Medulla oblongata (tissue), 1 donor: ENCODE measurements around the gene KIF3B.
A peak's percentile ranks its signal among the peaks of the same experiment; 100 is the strongest.
"Not testable (repeated sequence)": the region's sequence is repeated elsewhere in the genome, so short reads cannot be mapped to it uniquely, and the experiment has no call there.

Source experiments
- DNase-seq: peaks from one replicate; pipeline ENCODE4 v3.0.0-alpha.2; 2015; ENCODE audit errors: extremely low spot score

KIF3B gene

DNA sequence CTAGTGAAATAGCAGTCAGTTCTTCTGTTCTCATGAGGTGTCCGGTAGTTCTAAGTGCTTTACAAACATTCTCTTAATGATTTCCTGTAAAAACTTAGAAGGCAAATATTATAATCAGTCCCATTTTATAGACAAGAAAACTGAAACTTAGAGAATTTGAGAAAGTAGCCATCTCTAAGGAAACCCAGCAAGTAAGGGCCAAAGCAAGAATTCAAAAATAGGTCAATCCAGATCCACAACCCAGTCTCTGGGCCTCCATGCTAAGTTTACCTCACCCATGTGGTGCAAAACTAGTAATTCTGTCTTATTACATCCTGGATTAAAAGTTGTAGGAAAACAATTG, 53.1 kb downstream of the KIF3B start:
- DNase-seq: no peak

DNA sequence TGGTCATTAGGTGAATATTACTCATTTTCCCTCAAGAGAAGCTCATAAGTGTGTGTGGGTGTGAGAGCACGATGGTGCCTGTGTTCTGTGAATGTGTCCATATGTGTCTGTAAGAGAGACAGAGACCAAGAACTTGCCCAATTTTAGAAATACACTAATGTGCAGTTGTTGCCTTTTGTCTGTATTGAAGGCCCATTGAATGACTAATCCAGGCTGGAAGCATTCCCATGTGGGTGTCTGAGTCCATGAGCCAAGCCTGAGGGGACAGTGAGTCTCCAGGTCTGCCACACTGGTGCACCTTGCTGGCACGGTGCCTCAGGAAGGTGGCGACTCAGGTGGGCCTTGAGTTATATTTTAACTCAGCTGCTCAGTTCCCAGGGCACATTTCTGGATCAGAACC, 55.2 kb downstream of the KIF3B start:
- no peak for DNase-seq

DNA sequence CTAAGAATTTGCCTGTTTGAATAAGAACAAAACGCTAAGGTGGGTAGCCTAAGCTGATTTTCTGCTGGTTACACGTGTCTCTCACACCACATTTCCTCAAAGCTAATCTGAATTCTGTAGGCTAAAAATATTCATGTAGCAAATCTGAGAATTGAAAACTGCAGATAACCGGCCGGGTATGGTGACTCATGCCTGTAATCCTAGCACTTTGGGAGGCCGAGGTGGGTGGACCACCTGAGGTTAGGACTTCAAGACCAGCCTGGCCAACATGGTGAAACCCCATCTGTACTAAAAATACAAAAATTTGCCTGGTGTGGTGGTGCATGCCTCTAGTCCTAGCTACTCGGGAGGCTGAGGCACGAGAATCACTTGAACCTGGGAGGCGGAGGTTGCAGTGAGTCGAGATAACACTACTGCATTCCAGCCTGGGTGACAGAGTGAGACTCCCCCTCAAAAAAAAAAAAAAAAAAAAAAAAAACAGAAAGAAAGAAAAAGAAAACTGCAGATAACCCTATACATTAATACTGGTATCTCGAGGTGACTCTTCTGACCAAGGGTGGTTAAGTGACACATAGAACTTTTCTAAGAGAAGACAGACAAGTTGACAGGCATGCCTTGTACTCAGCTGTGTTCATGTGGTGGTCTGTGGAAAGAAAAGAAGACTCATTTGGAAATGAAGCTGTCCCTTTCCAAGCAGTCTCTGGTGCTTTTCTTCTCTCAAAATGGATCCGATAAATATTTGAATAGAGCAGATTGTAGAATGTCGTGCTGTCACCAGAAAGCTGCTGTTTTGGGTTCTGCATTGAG, 55.9 kb downstream of the KIF3B start:
- DNase-seq: no peak

DNA sequence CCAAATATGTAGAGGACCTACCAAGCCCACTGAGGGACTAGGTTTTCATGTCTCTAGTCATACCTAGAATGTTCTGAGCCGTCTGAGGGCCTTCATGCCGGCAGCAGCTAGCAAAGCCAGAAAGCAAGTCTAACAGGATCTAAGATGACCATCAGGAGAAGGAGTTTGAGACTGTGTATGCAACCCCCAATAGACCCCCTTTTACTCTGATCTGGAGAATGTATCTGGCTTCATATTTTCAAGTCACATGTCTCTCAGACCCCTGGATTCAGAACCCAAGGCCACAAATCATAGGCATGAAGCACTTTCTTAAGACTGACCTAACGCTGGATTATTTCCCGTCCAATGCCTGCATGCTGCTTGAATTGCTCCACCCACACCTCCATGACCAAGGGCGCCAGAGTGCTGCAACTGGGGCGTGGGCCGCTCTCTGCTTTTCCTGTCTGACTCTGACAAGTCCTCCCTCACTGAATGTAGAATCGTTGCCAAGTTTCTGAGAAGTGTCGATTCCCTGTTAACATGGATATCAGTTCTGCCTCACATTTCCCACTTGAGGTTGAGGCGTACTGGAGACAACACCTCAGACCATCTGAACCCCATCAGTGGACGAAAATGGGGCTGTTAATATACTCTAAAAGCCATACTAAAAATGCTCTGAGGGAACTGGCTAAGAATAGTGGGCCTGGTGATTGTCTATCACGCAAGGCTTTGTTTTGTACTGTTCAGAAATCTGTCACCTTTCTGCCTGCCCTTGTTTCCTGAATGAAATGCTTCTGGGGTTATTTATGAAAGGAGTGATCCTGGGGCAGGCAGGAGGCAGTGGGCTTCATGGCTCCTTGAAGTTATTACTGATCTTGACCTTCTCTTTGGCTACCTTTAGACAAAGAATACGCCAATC, 56.8 kb downstream of the KIF3B start:
- no peak for DNase-seq

DNA sequence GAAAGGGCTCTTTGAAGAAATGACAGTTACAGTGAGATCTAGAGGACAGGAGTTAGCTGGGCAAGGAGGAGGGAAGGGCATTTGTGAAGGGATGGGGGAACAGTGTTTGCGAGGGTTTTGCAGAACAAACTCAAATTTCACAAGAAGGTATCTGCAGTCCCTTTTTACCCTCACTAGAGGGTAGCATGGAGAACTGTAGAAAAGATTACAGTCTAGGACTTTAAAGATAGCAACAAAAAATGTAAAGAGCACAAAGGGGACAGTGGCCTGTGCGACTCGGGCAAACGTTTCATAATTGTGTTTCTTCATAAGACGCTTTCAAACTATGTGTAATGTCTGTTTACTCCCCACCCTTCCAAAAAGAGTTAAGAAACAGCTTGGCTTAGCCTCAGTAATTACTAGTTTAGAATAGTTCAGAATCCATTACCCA, 59.5 kb downstream of the KIF3B start:
- peak; percentile 41 for DNase-seq

DNA sequence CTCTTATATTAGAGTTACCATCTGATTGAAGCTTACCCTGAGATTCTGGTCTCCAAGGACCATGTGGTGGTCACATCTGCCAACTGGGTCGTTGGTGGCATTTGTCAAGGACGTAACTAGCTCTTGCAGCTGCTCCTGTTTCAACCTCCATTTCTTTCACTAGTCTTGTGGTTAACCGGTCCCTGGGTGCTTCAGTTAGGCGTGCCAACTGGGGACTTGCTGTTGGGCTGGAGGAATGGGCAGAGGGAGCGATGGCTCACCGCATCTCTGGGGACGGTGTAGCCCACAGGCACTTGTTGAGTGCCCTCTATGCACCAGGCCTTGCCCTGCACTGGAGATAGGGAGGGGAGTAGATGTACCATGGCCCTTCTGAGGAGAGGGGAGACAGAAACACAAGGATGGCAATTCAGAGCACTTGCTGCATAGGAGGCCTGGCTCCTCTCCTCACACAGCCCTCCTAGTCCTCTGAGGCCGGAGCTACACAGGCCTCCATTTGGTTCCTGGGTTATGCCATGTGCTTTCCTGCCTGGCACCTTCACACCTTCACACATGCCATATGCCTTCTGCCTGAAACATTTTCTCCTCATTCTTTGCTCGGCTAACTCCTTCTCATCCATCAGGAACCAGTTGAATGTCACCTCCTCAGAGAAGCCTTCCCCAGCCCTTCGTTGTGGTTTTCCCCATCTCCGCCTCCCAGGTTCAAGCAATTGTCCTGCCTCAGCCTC, 60.6 kb downstream of the KIF3B start:
- DNase-seq: no peak

DNA sequence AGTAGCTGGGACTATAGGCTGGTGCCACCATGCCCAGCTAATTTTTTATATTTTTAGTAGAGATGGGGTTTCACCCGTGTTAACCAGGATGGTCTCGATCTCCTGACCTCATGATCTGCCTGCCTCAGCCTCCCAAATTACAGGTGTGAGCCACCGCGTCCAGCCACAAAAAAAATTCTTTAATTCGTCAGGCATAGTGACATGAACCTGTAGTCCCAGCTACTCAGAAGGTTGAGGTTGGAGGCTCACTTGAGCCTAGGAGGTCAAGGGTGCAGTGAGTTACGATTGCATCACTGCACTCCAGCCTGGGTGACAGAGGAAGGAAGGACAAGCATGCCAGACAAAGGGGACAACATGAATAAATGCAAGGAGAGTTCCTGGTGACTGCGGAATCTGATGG, 61.2 kb downstream of the KIF3B start:
- no peak for DNase-seq

DNA sequence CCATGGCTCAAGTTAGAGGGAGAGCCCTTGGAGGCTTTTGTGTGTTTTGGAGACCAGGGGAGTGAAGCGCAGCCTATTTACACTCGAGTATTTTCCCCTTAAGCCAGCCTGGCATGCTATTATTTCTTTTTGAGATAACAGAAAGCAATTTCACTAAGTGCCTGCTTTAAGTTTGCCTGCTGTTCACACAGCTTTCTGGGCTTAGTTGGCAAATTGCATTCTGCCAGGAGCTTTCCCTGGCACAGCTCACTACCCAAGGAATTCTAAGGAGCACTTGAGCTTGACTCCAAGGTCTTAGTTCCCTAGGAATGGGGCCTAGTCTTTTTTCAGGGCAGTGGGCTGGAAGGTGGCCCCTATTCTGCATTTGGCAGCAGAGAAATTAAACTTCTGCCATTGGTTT, 61.7 kb downstream of the KIF3B start:
- DNase-seq: no peak

DNA sequence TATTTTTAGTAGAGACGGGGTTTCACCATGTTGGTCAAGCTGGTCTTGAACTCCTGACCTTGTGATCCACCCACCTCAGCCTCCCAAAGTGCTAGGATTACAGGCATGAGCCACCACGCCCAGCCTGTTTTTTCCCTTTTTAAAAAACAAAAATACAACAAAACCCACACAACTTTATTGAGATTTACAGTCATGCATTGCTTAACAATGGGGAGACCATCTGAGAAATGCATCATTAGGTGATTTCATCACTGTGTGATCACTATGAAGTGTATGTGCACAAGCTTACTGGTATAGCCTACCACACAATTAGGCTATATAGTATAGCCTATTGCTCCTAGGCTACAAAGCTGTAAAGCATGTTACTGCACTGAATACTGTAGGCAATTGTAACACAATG, 63.6 kb downstream of the KIF3B start:
- not testable (repeated sequence) for DNase-seq

DNA sequence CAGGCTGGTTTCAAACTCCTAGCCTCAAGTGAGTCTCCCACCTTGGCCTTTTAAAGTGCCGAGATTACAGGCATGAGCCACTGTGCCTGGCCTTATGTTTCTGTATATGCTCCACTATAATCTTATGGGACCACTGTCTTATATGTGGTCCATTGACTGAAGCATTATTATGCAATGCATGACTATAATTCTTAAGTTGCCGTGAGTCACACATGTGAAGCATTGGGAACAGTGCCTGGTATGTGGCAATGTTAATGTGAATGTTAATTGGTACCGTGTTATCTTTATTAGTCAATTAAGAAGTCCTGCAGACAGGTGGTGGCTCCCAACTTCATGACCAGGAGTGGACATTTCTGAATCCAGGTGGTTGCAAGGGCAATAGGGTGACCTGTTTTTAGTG, 66.0 kb downstream of the KIF3B start:
- DNase-seq: no peak

DNA sequence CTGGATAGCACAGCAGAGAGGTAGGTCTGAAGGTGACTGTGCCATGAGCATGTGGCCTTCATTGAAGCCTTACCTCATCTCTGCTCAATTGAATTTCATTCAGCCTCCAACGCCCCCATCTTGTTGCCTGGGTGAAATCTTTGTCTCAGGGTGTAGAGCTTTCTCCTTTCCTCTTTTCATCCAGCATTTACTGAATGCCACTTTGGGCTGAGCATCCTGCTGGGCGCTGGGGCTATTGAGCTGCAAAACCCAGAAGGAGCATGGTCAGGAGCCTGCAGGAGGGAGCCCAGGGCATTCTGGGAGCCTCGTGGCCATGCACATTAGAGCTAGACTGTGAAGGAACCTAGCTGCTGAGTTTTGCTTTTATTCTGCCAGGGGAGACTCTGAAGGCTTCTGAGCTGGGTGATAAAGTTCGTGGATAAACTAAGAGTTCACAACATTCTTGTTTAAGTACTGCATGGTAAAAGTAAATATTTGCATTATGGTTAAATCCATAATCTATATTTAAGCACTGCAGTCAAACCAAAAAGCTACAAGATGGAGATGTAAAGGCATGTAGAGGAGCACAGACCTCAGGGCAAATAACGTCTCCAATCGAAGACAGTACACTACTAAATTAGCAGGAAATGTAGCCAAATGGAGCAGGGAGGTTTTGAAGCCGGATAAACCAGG, 67.5 kb downstream of the KIF3B start:
- no peak for DNase-seq

DNA sequence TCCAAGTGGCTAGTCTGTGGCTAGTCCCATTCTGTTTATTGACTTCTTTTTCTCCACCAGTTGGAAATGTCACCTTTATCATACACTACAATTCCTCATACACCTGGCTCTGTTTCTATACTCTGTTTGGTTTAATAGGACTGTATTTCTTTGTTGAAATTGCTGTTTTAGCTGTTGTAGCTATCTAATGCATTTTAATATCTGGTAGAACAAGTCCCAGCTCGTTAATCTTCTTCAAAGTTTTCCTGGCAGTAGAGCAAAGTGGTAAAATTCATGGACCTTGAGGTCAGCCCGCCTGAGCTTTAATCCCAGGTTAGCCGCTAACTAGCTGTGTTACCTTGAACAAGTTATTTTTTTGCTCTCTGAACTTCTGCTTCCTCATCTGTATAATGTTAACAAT, 70.8 kb downstream of the KIF3B start:
- DNase-seq: no peak

DNA sequence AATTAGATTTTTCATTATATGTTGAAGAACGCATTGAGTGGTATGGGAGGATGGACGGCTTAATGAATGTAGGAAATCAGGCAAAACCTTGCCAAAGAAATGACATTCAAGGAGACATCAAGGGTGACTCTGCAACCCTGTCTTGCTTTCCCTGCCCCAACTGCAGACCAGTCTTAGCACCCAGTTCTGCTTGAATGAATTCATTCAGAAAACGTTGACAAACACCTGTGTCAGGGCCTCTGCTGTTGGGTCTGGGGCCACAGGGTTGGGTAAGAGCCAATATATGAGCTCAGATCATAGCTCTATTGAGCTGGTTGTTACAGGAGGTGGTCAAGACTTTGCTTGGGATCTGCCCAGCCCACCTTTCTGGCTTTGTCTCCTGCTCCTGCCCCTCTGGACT, 73.0 kb downstream of the KIF3B start:
- no peak for DNase-seq

DNA sequence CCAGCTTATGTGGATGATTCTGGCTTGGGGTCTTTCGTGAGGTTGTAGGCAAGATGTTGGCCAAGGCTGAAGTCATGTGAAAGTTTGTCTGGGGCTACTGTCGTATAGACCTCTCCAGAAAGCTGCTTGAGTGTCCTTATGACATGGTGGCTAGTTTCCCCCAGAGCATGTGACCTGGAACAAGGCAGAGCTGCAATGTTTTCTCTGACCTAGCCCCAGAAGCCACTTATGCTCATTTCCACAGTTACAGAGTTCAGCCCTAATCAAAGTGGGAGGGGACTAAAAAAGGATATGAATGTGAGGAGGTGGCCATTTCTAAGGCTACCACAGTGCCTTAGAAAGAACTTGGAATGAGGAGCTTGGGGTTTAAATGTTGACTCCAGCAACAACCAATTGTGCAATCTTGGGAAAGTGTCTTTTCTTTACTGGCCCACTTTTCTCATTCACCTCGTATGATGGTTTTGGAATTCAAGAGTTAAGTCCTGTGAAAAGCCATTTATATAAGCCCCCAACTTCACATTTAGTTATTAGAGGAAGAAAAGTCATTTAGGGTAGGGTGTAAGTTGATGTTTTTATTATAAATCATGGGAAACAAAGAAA, 74.8 kb downstream of the KIF3B start:
- DNase-seq: no peak

DNA sequence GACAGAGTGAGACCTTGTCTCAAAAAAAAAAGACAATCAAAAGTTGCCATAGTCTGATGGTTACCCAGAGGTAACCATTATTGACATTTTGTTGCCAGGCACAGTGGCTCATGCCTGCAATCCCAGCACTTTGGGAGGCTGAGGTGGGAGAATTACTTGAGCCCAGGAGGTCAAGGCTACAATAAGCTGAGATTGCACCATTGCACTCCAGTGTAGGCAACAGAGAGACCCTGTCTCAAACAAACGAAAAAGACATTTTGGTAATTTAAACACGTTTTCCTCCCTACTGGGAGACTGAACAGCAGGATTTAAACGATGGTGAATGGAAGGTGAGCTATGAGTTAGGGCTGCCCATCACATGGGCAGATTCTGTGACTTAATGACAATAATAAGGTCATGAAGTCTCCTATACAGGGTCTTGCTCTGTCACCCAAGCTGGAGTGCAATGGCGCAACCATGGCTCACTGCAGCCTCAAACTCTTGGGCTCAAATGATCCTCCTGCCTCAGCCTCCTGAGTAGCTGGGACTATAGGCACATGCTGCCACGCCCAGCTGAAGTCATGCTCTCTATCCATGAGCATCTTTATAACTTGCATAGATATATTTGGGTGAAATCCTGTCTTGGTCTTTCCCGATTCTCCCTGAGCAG, 76.5 kb downstream of the KIF3B start:
- DNase-seq: no peak

DNA sequence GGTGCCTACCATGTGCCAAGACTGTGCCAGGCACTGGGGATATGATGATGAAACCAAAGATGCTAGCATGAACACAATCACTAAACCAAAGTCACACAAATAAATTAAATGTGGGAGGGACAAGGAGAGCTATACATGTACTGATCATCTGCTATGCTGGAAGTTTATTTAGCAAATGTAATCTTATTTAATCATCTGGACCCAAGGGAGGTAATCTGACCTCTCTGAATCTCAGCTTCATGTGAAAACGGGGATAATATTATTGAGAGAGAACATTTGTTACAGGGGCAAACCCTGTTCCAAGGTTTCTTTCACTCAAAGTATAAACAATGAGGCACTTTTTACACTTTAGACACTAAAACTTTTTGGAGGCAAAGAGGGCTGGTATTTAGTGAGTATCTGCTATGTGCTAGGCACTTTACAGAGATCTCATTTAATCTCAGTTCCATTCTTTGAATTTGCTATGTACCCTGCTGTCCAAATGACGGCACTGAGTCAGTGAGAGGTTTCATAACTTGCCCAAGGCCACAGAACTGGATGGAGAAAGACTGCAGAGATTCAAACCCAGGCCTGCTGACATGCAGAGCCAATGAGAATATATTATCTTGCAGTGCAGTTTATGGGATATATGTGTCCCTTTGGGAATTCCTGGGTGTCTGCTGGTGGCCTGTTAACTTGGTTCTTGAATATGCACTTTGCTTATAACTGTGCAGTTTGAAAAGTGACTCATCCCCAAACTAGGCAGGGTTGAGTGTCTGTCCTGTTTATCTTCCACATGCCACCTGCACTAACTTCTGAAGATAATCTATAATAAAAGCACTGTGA, 77.4 kb downstream of the KIF3B start:
- no peak for DNase-seq

DNA sequence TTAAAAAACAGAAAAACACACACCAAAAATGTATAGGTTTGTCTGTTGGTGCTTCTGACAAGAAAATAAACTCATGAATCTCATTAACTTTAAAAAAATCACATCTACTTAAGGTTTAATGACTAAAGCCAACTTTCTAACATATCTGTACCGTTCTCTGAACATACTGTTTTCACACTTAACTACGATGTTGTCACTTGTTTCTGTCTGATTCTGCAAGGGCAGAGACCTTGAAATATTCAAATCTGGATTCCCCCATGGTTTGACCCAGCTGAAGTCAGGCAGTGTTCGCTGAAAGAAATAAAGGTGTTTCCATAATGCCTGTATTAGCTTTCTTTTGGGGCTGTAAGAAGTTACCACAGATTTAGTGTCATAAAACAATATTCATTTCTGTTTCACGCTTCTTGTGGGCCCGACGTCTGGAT, 78.0 kb downstream of the KIF3B start:
- DNase-seq: no peak

DNA sequence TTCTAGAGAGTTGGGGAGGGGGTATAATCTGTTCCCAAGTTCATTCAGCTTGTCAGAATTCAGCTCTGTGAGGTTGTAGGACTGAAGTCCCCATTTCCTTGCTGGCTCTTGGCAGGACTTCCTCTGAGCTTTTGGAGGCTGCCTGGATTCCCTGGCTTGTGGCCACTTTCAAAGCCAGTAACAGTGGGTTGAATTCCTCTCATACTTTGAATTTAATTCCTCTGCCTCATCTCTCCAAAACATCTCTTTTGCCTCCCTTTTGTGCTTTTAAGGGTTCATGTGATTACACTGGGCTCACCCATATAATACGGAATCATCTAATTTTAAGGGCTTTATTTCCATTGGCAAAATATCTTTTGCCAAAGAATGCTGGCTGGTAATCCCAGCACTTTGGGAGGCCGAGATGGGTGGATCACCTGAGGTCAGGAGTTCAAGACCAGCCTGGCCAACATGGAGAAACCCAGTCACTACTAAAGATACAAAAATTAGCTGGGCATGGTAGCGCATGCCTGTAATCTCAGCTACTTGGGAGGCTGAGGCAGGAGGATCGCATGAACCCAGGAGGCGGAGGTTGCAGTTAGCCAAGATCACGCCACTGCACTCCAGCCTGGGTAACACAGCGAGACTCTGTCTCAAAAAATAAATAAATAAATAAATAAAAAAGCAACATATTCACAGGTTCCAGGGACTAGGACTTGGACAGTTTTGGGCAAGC, 78.6 kb downstream of the KIF3B start:
- not testable (repeated sequence) for DNase-seq

DNA sequence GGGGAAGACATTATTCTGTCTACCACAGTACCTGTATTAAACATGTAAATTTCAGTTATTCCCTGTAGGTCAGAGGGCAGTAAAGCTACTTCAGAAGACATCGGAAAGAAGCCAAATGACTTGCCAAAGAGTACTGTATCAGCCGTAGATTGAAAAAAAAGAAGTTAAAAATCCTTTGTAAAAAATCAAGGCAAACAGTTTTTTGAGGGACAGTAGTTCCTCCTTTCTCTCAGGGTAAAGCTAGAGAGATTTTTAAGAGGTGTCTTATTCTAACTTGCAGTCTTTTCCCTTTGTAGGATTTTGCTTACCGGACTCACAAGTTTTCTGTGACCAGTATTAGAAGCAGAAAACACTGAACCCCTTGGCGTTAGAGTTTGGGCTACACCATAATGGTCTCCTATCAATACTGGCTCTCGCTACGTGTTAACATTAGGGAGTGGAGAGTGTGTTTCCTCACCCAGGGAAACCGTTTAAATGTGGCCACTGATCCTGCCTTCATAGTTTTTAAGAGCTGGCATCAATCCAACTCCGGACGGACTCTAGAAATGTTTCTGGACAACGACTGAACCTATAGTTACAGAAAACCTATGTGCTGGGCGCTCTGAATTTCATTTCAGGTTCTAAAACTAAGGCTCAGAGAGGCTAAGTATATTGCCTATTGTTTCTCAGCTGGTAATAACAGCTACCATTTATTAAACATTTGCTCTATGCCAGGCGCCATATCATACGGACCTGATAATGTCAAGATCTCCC, 79.3 kb downstream of the KIF3B start:
- peak; percentile 38 for DNase-seq
